IMR-90 (cell line): ENCODE measurements around the gene MAPKAP1. TPM values are rescaled to one million over a fixed set of nuclear protein-coding genes. Genes with fewer than 3 reads are reported as not detected.

Source experiments
- ATAC-seq: fragments of 200-7000 bp; cut with Tn5 transposase; 2 replicates; pipeline ENCODE4 v1.9.1; 2020; ENCODE audit warnings: low read depth, mild to moderate bottlenecking, moderate library complexity
- BruUV-seq: library from RNA; stranded (reverse); fragments of 400-500 nt; replicated peaks from 2 replicates; lab custom pipeline; 2021; lab: Mats Ljungman, UMichigan
- CTCF ChIA-PET: fragments of 300-600 bp; formaldehyde crosslinking; extraction: SDS; loops from one replicate; lab custom pipeline; 2021; ENCODE audit warnings: antibody characterized with exemption; lab: Yijun Ruan, JAX
- POLR2A ChIA-PET: fragments of 300-600 bp; sonication (Branson Sonifier 250); formaldehyde crosslinking; loops from one replicate; lab custom pipeline; 2022; ENCODE audit warnings: antibody characterized with exemption; ENCODE audit not compliant: unreplicated experiment; lab: Charles Lee
- DNase-seq: peaks from one replicate; pipeline ENCODE4 v3.0.0; 2013
- H2AFZ ChIP-seq: replicated peaks from 2 replicates; pipeline ENCODE3; 2013; ENCODE audit warnings: low read length, mild to moderate bottlenecking; ENCODE audit not compliant: poor library complexity
- H2AK5ac ChIP-seq: 2 replicates; pipeline ENCODE4 v1.6.1; 2013; ENCODE audit warnings: low read depth, low read length, inconsistent platforms
- H2AK9ac ChIP-seq: replicated peaks from 2 replicates; pipeline ENCODE3; 2013; ENCODE audit warnings: mild to moderate bottlenecking, low read depth, low read length, moderate library complexity; ENCODE audit not compliant: poor library complexity
- H2BK120ac ChIP-seq: 2 replicates; pipeline ENCODE4 v1.6.1; 2013; ENCODE audit warnings: low read depth, low read length, inconsistent platforms
- H2BK15ac ChIP-seq: 3 replicates; pipeline ENCODE4 v1.6.1; 2013; ENCODE audit warnings: low read depth, low read length, inconsistent platforms
- H2BK20ac ChIP-seq: 2 replicates; pipeline ENCODE4 v1.6.1; 2013; ENCODE audit warnings: low read depth, mild to moderate bottlenecking, inconsistent platforms, low read length, moderate library complexity
- H2BK5ac ChIP-seq: 2 replicates; pipeline ENCODE4 v1.6.1; 2013; ENCODE audit warnings: mild to moderate bottlenecking, low read depth, low read length, inconsistent platforms; ENCODE audit not compliant: poor library complexity, severe bottlenecking
- H3K14ac ChIP-seq: replicated peaks from 2 replicates; pipeline ENCODE4 v1.6.1; 2013; ENCODE audit warnings: low read depth, low read length, inconsistent platforms
- H3K18ac ChIP-seq: 2 replicates; pipeline ENCODE4 v1.6.1; 2013; ENCODE audit warnings: low read depth, low read length, control low read depth
- H3K23ac ChIP-seq: 2 replicates; pipeline ENCODE4 v1.6.1; 2013; ENCODE audit warnings: low read depth, low read length, inconsistent platforms
- H3K27ac ChIP-seq: 2 replicates; pipeline ENCODE4 v1.5.1; 2013; ENCODE audit warnings: mild to moderate bottlenecking, control low read depth, low read length; ENCODE audit not compliant: insufficient read depth
- H3K27me3 ChIP-seq: 2 replicates; pipeline ENCODE4 v1.6.1; 2013; ENCODE audit warnings: low read length; ENCODE audit not compliant: control insufficient read depth, insufficient read depth
- H3K36me3 ChIP-seq: 2 replicates; pipeline ENCODE4 v1.6.1; 2013; ENCODE audit warnings: low read length, mixed read lengths; ENCODE audit not compliant: control insufficient read depth, insufficient read depth
- H3K4ac ChIP-seq: 2 replicates; pipeline ENCODE4 v1.6.1; 2013; ENCODE audit warnings: low read depth, low read length, inconsistent platforms
- H3K4me1 ChIP-seq: 2 replicates; pipeline ENCODE4 v1.6.1; 2013; ENCODE audit warnings: low read length, mixed read lengths; ENCODE audit not compliant: control insufficient read depth, insufficient read depth
- H3K4me2 ChIP-seq: 2 replicates; pipeline ENCODE4 v1.6.1; 2013; ENCODE audit warnings: low read depth, mild to moderate bottlenecking, control low read depth, low read length, moderate library complexity
- H3K4me3 ChIP-seq: 2 replicates; pipeline ENCODE4 v1.5.1; 2013; ENCODE audit warnings: low read depth, mild to moderate bottlenecking, control low read depth, low read length, moderate library complexity; ENCODE audit not compliant: insufficient read depth
- H3K56ac ChIP-seq: 2 replicates; pipeline ENCODE4 v1.6.1; 2013; ENCODE audit warnings: low read length, inconsistent platforms; ENCODE audit not compliant: insufficient read depth; ENCODE audit errors: extremely low read depth
- H3K79me1 ChIP-seq, 2 experiments: 2 replicates each; pipeline ENCODE4 v1.6.1; 2013; ENCODE audit warnings: low read length in 2 of 2, inconsistent platforms in 1 of 2, low read depth in 1 of 2
- H3K9ac ChIP-seq: 2 replicates; pipeline ENCODE4 v1.6.1; 2013; ENCODE audit warnings: low read depth, low read length, control low read depth
- H3K9me1 ChIP-seq: 2 replicates; pipeline ENCODE4 v1.6.1; 2013; ENCODE audit warnings: low read length, inconsistent platforms; ENCODE audit not compliant: insufficient read depth
- H3K9me3 ChIP-seq: 2 replicates; pipeline ENCODE4 v1.6.1; 2013; ENCODE audit warnings: low read length; ENCODE audit not compliant: control insufficient read depth, insufficient read depth
- H4K20me1 ChIP-seq: 2 replicates; pipeline ENCODE4 v1.6.1; 2013; ENCODE audit warnings: low read length, inconsistent platforms; ENCODE audit not compliant: insufficient read depth
- H4K5ac ChIP-seq: 2 replicates; pipeline ENCODE4 v1.6.1; 2013; ENCODE audit warnings: mild to moderate bottlenecking, low read depth, low read length, control low read depth
- H4K8ac ChIP-seq, 2 experiments: 2 replicates each; pipeline ENCODE4 v1.6.1; 2013; ENCODE audit warnings: low read depth in 2 of 2, low read length in 2 of 2, control low read depth in 1 of 2, inconsistent platforms in 1 of 2
- H4K91ac ChIP-seq: 2 replicates; pipeline ENCODE4 v1.6.1; 2013; ENCODE audit warnings: low read depth, low read length, inconsistent platforms; ENCODE audit not compliant: insufficient read depth
- CHD1 ChIP-seq: IDR thresholded peaks from 2 replicates; pipeline ENCODE4 v1.6.1; 2012; ENCODE audit warnings: low read depth, low read length, improper control_type of control experiment
- MXI1 ChIP-seq: IDR thresholded peaks from 2 replicates; pipeline ENCODE4 v1.6.1; 2012; ENCODE audit warnings: low read depth, mild to moderate bottlenecking, low read length, moderate library complexity, borderline replicate concordance
- RAD21 ChIP-seq: IDR thresholded peaks from 2 replicates; pipeline ENCODE4 v1.6.1; 2012; ENCODE audit warnings: low read length, improper control_type of control experiment
- SMC3 ChIP-seq: fragments of 150-350 bp; IDR thresholded peaks from 2 replicates; pipeline ENCODE4 v1.6.1; 2016; ENCODE audit warnings: low read depth, mild to moderate bottlenecking, antibody characterized with exemption, low read length, moderate library complexity
- WGBS, 2 experiments: methylation state at CpG; one replicate each; pipeline versions ENCODE4 v1.1.5 to v1.1.7; 2013; ENCODE audit warnings: missing lambda C conversion rate in 2 of 2; ENCODE audit not compliant: insufficient read length in 1 of 2; ENCODE audit errors: extremely low coverage in 2 of 2; 5-methylcytosine and 5-hydroxymethylcytosine counted together
- dilution Hi-C: fragments of 300-500 bp; cut with HindIII; formaldehyde crosslinking; loops from one replicate; pipeline ENCODE4 v1.14.3; 2018; ENCODE audit warnings: low sequenced_read_pairs; ENCODE audit not compliant: unreplicated experiment
- in situ Hi-C: fragments of 300-500 bp; cut with MboI; formaldehyde crosslinking; loops from 3 replicates; pipeline ENCODE4 v1.14.3; 2019; ENCODE audit warnings: low sequenced_read_pairs, inconsistent platforms, mixed read lengths
- intact Hi-C: fragments of 100-400 bp; cut with micrococcal nuclease; formaldehyde crosslinking; loops from 2 replicates; pipeline ENCODE4 v1.10.0; 2022
- polyA plus RNA-seq, 3 experiments: library from polyadenylated mRNA; depleted of rRNA; stranded (reverse); fragments of >200 nt; gene quantifications; 2 replicates each; pipeline ENCODE4 v1.2.3, GENCODE V29; 2012; ENCODE audit warnings: low replicate concordance in 1 of 3
- total RNA-seq: library from RNA; depleted of rRNA; stranded (reverse); fragments of >200 nt; gene quantifications from 2 replicates; pipeline ENCODE4 v1.2.3, GENCODE V29; 2012
- TF ChIP-seq, protein P1 (sequence below): conservative IDR thresholded peaks from 2 replicates; pipeline ENCODE4 v1.5.1; 2012; ENCODE audit warnings: mild to moderate bottlenecking, low read depth, low read length, improper control_type of control experiment

MAPKAP1 gene
- total and polyA plus RNA-seq, 2 of the 4 experiments (the other 2 are of a cell fraction), result 87.2 to 158 TPM

DNA sequence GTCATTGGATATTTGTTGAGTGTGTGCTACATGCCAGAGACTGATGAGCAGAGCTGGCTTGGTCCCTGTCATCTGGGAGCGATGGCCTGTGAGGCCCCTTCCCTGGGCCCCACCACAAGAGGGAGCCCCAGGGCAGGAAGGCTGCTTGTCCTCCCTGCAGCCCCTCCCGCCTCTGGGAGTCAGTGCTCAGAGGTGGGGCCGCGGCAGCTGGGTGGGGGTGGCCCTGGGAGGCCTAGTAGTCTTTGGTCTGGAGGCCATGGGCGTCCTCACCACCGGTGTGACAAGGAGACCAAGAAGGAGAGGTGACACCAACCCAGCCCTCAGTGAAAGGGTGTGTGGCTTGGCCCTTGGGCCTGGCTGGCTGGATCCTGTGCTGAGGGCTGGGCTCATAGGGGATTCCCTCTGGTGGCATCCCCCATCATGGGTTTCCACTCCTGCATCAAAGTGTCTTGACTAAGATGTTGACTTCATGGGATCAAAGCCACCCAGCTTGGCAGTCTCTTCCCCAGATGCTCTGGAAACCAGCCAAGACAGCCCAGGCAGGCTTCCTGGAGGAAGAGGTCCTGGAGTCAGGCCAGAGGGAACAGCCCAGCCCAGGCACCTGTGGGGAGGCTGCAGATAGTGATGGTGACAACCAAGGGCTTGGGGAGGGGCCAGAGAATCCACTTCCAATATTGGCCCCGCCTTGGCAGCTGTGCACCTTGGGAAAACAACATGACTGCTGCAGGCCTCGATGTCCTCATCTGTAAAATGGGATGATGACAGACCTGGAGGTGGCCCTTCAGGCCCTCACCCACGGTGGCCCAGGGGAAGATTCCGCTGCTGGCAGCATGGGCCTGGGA is 278.7 kb downstream of the MAPKAP1 start:
- intact Hi-C loops, result no loop called here
- TF ChIP-seq CHD1 (no peak), MXI1 (no peak), RAD21 (peak; percentile 50), SMC3 (0 out of 2 replicates have a peak, but pooled peaks have one; percentile 25)
- TF ChIP-seq, protein P1, sequence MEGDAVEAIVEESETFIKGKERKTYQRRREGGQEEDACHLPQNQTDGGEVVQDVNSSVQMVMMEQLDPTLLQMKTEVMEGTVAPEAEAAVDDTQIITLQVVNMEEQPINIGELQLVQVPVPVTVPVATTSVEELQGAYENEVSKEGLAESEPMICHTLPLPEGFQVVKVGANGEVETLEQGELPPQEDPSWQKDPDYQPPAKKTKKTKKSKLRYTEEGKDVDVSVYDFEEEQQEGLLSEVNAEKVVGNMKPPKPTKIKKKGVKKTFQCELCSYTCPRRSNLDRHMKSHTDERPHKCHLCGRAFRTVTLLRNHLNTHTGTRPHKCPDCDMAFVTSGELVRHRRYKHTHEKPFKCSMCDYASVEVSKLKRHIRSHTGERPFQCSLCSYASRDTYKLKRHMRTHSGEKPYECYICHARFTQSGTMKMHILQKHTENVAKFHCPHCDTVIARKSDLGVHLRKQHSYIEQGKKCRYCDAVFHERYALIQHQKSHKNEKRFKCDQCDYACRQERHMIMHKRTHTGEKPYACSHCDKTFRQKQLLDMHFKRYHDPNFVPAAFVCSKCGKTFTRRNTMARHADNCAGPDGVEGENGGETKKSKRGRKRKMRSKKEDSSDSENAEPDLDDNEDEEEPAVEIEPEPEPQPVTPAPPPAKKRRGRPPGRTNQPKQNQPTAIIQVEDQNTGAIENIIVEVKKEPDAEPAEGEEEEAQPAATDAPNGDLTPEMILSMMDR, result peak; percentile 43
- H3K36me3 ChIP-seq, result no peaks in the 10 kb centered on the region

More for the DNA sequence above, 278.7 kb downstream of the MAPKAP1 start:
- no peak overlapping the region for H4K5ac ChIP-seq
- H3K27ac ChIP-seq, result no peak overlapping the region
- peak overlapping the region; percentile 32 for H2AFZ ChIP-seq
- no peaks in the 10 kb centered on the region for H3K9me3 ChIP-seq
- H3K18ac ChIP-seq, result no peak overlapping the region
- 67% methylated on average over 3 of the region's 10 CpGs; no CpG with 5 or more reads in 1 of the 2 experiments for WGBS, 2 experiments
- no peak overlapping the region for H3K4me2 ChIP-seq
- H3K56ac ChIP-seq, result no peak overlapping the region
- no peaks in the 10 kb centered on the region for H4K20me1 ChIP-seq
- H2BK120ac ChIP-seq, result no peak overlapping the region
- no peak overlapping the region for H3K23ac ChIP-seq
- H3K9ac ChIP-seq, result no peak overlapping the region
- no peak overlapping the region; the same call in 1 of the 2 replicates for H2AK5ac ChIP-seq
- H3K9me1 ChIP-seq, result no peaks in the 10 kb centered on the region; the same call in 1 of the 2 replicates
- no peak overlapping the region for H3K14ac ChIP-seq
- no peak overlapping the region for H4K91ac ChIP-seq
- peak; percentile 45; the same call in 1 of the 2 replicates for ATAC-seq
- H2AK9ac ChIP-seq, result no peak overlapping the region
- in situ Hi-C loops (no loop called here), dilution Hi-C loops (no loop called here)
- H3K4me1 ChIP-seq, result no peaks in the 10 kb centered on the region
- no peak overlapping the region for H2BK15ac ChIP-seq
- H2BK20ac ChIP-seq, result no peak overlapping the region
- DNase-seq, result no peak
- H4K8ac ChIP-seq, result no peak overlapping the region
- H3K4me3 ChIP-seq, result no peak overlapping the region
- ChIA-PET POLR2A (no interaction called here), CTCF (interaction anchor here (0.6 kb wide), 1 partner anchor 85 kb away, joined by 4 read pairs; no protein-coding TSS in a partner anchor)
- H3K27me3 ChIP-seq, result no peaks in the 10 kb centered on the region
- no peaks in the 10 kb centered on the region for H3K79me1 ChIP-seq
- no TSS peak for BruUV-seq
- no peak overlapping the region for H2BK5ac ChIP-seq
- no peak overlapping the region for H3K4ac ChIP-seq
